Lower leg skin (tissue), 4 donors: Measurements from ENCODE around the gene PRKAR1A. TPM values are rescaled to one million over a fixed set of nuclear protein-coding genes. Genes with fewer than 3 reads are reported as not detected.
"Not testable (repeated sequence)": the region's sequence is repeated elsewhere in the genome, so short reads cannot be mapped to it uniquely, and the experiment has no call there.

Experiments used
- DNase-seq, 2 donors: peaks; one replicate each; pipeline ENCODE4 v3.0.0-alpha.2; 2019; ENCODE audit warnings: low spot score in 2 of 2
- H3K4me3 ChIP-seq: fragments of 200-600 bp; sonication (generic); 2 replicates; pipeline ENCODE4 v1.5.1; 2017; ENCODE audit warnings: mild to moderate bottlenecking, low read depth; ENCODE audit not compliant: poor library complexity, severe bottlenecking
- CTCF ChIP-seq, 3 donors: fragments of 450-650 bp; IDR thresholded peaks; one replicate each; pipeline ENCODE4 v1.5.1; 2016; ENCODE audit warnings: antibody characterized with exemption in 3 of 3, mild to moderate bottlenecking in 3 of 3, moderate library complexity in 2 of 3
- POLR2A ChIP-seq, 2 donors: fragments of 450-650 bp; IDR thresholded peaks; one replicate each; pipeline ENCODE4 v1.6.1; 2016 to 2017; ENCODE audit warnings: antibody characterized with exemption in 2 of 2, mild to moderate bottlenecking in 1 of 2, moderate library complexity in 1 of 2
- WGBS, 2 donors: methylation state at CpG; one replicate each; pipeline ENCODE4 v1.1.5; 2018; 5-methylcytosine and 5-hydroxymethylcytosine counted together
- intact Hi-C: fragments of 100-400 bp; cut with DNase I; formaldehyde crosslinking; loops from one replicate; pipeline ENCODE4 v1.15.0; 2023; ENCODE audit warnings: low total_unique reads
- total RNA-seq, 4 donors: library from RNA; depleted of rRNA; stranded (reverse); fragments of >200 nt; gene quantifications; one replicate each; pipeline ENCODE4 v1.1.0, GENCODE V29; 2016

The PRKAR1A gene
- total RNA-seq, 4 donors from 2014 or later = 198 to 214 (median 207) TPM

- TF ChIP-seq POLR2A (IDR thresholded peaks at IDR 0.05) (no peak), CTCF (IDR thresholded peaks at IDR 0.05) (no peak)
- 89 to 93% methylated on average over 8 of the region's 8 CpGs for WGBS, 2 donors
- intact Hi-C loops = no loop called here
- DNase-seq = no peak
- H3K4me3 ChIP-seq = no peak overlapping the region
Observed at GRCh38 chr17:68579194-68579927, 67.1 kb downstream of the PRKAR1A start.

GRCh38 chr17:68580236-68580770 lies 68.1 kb downstream of the PRKAR1A start:
- intact Hi-C loops = no loop called here
- 41% methylated on average over 6 of the region's 6 CpGs for WGBS, 2 donors

GRCh38 chr17:68581863-68582645 lies 69.8 kb downstream of the PRKAR1A start:
- no peak for DNase-seq
- H3K4me3 ChIP-seq = no peak overlapping the region
- TF ChIP-seq POLR2A (IDR thresholded peaks at IDR 0.05) (no peak), CTCF (IDR thresholded peaks at IDR 0.05) (no peak)
- intact Hi-C loops = no loop called here
- 78 to 84% methylated on average over 9 of the region's 9 CpGs for WGBS, 2 donors

More at GRCh38 chr17:68580236-68580770, 68.1 kb downstream of the PRKAR1A start:
- peak in 1 of 2 donors; percentile 59 for DNase-seq
- no peak for TF ChIP-seq CTCF (IDR thresholded peaks at IDR 0.05)
- TF ChIP-seq POLR2A (IDR thresholded peaks at IDR 0.05) = no peak
- no peak overlapping the region for H3K4me3 ChIP-seq

GRCh38 chr17:68582867-68583266 lies 70.6 kb downstream of the PRKAR1A start:
- H3K4me3 ChIP-seq, DNase-seq, intact Hi-C loops: not testable (repeated sequence)
- WGBS, 2 donors = 56 to 65% methylated on average over 6 of the region's 6 CpGs

GRCh38 chr17:68584581-68585303 lies 72.5 kb downstream of the PRKAR1A start:
- no peak for TF ChIP-seq POLR2A (IDR thresholded peaks at IDR 0.05)
- TF ChIP-seq CTCF (IDR thresholded peaks at IDR 0.05) = no peak
- H3K4me3 ChIP-seq = no peak overlapping the region
- no peak for DNase-seq
- WGBS, 2 donors = 57 to 62% methylated on average over 5 of the region's 5 CpGs
- intact Hi-C loops = no loop called here
